ENCODE measurements around the gene CIBAR2.
"Not testable (repeated sequence)": the region's sequence is repeated elsewhere in the genome, so short reads cannot be mapped to it uniquely, and the experiment has no call there.

Gene CIBAR2

GRCh38 chr16:85062845-85063244, 49.4 kb downstream of the CIBAR2 start:
- DNase-seq (ENCODE audit: low read depth in 2 of 2): no peak

GRCh38 chr16:85062323-85062722, 49.9 kb downstream of the CIBAR2 start:
- DNase-seq (ENCODE audit: low read depth in 2 of 2): no peak

- DNase-seq (ENCODE audit: low read depth in 2 of 2): no peak
These were observed 50.7 kb downstream of the CIBAR2 start for GRCh38 chr16:85061566-85061965.

GRCh38 chr16:85058909-85059308, 53.4 kb downstream of the CIBAR2 start:
- no peak for DNase-seq (ENCODE audit: low read depth in 2 of 2)

- no peak for DNase-seq (ENCODE audit: low read depth in 2 of 2)
These were observed 54.3 kb downstream of the CIBAR2 start for GRCh38 chr16:85057948-85058347.

- DNase-seq (ENCODE audit: low read depth in 2 of 2): no peak
These were observed 54.9 kb downstream of the CIBAR2 start for GRCh38 chr16:85057212-85057889.

- no peak for DNase-seq (ENCODE audit: low read depth in 2 of 2)
These were observed 56.0 kb downstream of the CIBAR2 start for GRCh38 chr16:85056211-85056748.

- peak; percentile 62 to 64 for DNase-seq (ENCODE audit: low read depth in 2 of 2)
These were observed 56.6 kb downstream of the CIBAR2 start for GRCh38 chr16:85055493-85056210.

GRCh38 chr16:85054948-85055492, 57.3 kb downstream of the CIBAR2 start:
- DNase-seq (ENCODE audit: low read depth in 2 of 2): no peak

- DNase-seq (ENCODE audit: low read depth in 2 of 2): not testable (repeated sequence)
These were observed 58.0 kb downstream of the CIBAR2 start for GRCh38 chr16:85054321-85054720.

- DNase-seq (ENCODE audit: low read depth in 2 of 2): no peak
These were observed 59.7 kb downstream of the CIBAR2 start for GRCh38 chr16:85052536-85052935.

- no peak for DNase-seq (ENCODE audit: low read depth in 2 of 2)
These were observed 60.6 kb downstream of the CIBAR2 start for GRCh38 chr16:85051683-85052082.

- DNase-seq (ENCODE audit: low read depth in 2 of 2): no peak
These were observed 61.1 kb downstream of the CIBAR2 start for GRCh38 chr16:85051067-85051581.

GRCh38 chr16:85049706-85050305, 62.5 kb downstream of the CIBAR2 start:
- DNase-seq (ENCODE audit: low read depth in 2 of 2): no peak

GRCh38 chr16:85048921-85049562, 63.2 kb downstream of the CIBAR2 start:
- DNase-seq (ENCODE audit: low read depth in 2 of 2): no peak
